ENCODE data around the gene ARID1A. TPM values are rescaled to one million over a fixed set of nuclear protein-coding genes. Genes with fewer than 3 reads are reported as not detected.

ARID1A gene
- total RNA-seq, 1 donor = 22.8 TPM

DNA sequence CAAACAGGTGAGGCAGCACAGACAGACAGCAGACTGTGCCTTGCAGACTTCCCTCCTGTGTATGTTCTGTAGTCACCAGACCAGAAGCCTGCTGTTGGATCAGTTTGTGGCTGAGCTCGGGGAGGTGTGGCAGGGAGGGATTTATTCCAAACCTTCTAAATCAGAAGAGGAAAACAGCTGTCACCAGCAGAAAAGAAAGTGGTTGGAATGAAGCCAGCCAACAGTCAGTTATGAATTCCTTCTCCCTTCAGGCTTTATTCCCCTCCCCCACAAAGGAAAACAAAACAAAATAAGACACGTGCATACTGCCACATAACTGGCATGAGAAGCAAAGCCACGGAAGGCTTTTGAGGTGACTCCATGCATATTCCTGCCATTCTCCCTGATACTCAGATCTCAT lies 72.9 kb downstream of the ARID1A start:
- TF ChIP-seq, protein P1, sequence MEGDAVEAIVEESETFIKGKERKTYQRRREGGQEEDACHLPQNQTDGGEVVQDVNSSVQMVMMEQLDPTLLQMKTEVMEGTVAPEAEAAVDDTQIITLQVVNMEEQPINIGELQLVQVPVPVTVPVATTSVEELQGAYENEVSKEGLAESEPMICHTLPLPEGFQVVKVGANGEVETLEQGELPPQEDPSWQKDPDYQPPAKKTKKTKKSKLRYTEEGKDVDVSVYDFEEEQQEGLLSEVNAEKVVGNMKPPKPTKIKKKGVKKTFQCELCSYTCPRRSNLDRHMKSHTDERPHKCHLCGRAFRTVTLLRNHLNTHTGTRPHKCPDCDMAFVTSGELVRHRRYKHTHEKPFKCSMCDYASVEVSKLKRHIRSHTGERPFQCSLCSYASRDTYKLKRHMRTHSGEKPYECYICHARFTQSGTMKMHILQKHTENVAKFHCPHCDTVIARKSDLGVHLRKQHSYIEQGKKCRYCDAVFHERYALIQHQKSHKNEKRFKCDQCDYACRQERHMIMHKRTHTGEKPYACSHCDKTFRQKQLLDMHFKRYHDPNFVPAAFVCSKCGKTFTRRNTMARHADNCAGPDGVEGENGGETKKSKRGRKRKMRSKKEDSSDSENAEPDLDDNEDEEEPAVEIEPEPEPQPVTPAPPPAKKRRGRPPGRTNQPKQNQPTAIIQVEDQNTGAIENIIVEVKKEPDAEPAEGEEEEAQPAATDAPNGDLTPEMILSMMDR (IDR thresholded peaks at IDR 0.05; ENCODE audit: extremely low read depth, low read depth, low read length) = no peak
- peaks cover 25% of the 10 kb centered on the region for H4K20me1 ChIP-seq (ENCODE audit: insufficient read depth, low read length)
- H3K4me1 ChIP-seq (ENCODE audit: insufficient read depth, low read length) = peaks cover 55% of the 10 kb centered on the region
- H2AFZ ChIP-seq (ENCODE audit: low read length) = no peak overlapping the region
- no peaks in the 10 kb centered on the region for H3K9me3 ChIP-seq (ENCODE audit: low read depth, low read length)
- peaks cover 28% of the 10 kb centered on the region for H3K79me2 ChIP-seq (ENCODE audit: insufficient read depth, low read length)
- no peaks in the 10 kb centered on the region for H3K27me3 ChIP-seq (ENCODE audit: insufficient read depth, low read length)
- peak overlapping the region; percentile 49 for H3K27ac ChIP-seq (ENCODE audit: low read depth, low read length)
- H3K36me3 ChIP-seq (ENCODE audit: insufficient read depth, low read length) = peaks cover 75% of the 10 kb centered on the region
- no peak overlapping the region for H3K4me3 ChIP-seq (ENCODE audit: insufficient read depth, low read length)
- DNase-seq (ENCODE audit: insufficient read length, low spot score, missing footprints) = peak; percentile 73
- H3K4me2 ChIP-seq (ENCODE audit: insufficient read depth, low read length) = no peak overlapping the region

DNA sequence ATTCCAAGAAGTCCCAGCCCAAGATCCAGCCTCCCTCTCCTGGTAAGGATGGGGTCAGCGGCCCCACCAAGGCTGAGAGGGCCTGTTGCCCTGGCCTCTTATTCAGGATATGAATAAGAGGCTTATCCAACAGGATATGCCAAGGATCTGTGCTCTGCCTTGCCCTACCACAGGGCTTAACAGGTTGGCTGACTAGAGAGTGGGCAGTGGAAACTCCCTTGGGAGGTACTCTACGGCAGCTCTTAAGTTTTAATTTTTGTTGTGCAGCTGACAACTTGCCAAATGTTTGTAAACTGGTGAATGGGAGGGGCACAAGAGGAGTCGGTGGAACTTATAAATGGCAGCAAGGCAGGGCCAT lies 75.4 kb downstream of the ARID1A start:
- Histone ChIP-seq H3K4me3 (ENCODE audit: insufficient read depth, low read length) (peak overlapping the region; percentile 15), H3K79me2 (ENCODE audit: insufficient read depth, low read length) (peaks cover 37% of the 10 kb centered on the region), H3K9me3 (ENCODE audit: low read depth, low read length) (no peaks in the 10 kb centered on the region), H2AFZ (ENCODE audit: low read length) (no peak overlapping the region), H3K36me3 (ENCODE audit: insufficient read depth, low read length) (peaks cover 83% of the 10 kb centered on the region), H3K4me1 (ENCODE audit: insufficient read depth, low read length) (peaks cover 55% of the 10 kb centered on the region), H3K4me2 (ENCODE audit: insufficient read depth, low read length) (peak overlapping the region; percentile 56), H4K20me1 (ENCODE audit: insufficient read depth, low read length) (peaks cover 22% of the 10 kb centered on the region), H3K27ac (ENCODE audit: low read depth, low read length) (peak overlapping the region; percentile 94), H3K27me3 (ENCODE audit: insufficient read depth, low read length) (no peaks in the 10 kb centered on the region)
- no peak for DNase-seq (ENCODE audit: insufficient read length, low spot score, missing footprints)
- TF ChIP-seq, protein P1 (IDR thresholded peaks at IDR 0.05; ENCODE audit: extremely low read depth, low read depth, low read length) = no peak

DNA sequence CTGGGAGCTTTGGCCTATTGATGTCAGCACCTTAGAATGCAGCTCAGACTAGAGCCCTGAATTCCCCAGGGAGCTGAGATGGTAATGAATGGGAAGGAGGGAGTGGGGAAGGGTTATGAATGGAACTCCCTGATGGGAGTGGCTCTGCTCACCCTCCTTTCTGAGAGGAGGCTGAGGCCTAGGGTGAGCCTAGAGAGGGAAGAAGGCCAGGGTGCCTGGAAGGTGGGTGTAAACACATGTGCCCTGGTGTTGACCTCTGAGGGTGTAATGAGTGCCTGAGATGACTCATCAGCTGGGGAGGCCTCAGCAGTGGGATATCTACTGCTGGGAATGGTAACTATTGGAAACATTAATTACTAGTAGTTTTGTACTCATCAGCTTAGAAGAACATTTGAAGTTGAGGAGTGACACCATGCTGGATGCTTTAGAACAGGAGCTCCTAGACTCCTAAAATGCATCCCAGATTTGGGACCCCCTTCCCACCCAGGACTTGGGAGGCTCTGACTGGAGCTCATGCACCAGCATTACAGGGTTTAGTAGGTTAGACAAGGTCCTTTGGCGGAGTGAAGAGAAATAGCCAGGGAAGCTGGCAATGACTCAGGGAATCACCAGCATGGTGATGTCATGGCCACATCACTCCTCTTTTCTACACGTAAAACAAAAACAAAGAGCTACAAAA lies 76.0 kb downstream of the ARID1A start:
- TF ChIP-seq, protein P1 (IDR thresholded peaks at IDR 0.05; ENCODE audit: extremely low read depth, low read depth, low read length) = no peak
- Histone ChIP-seq H3K79me2 (ENCODE audit: insufficient read depth, low read length) (peaks cover 34% of the 10 kb centered on the region), H2AFZ (ENCODE audit: low read length) (no peak overlapping the region), H3K4me3 (ENCODE audit: insufficient read depth, low read length) (no peak overlapping the region), H3K27me3 (ENCODE audit: insufficient read depth, low read length) (no peaks in the 10 kb centered on the region), H3K4me1 (ENCODE audit: insufficient read depth, low read length) (peaks cover 55% of the 10 kb centered on the region), H3K27ac (ENCODE audit: low read depth, low read length) (peak overlapping the region; percentile 94), H3K4me2 (ENCODE audit: insufficient read depth, low read length) (peak overlapping the region; percentile 56), H3K9me3 (ENCODE audit: low read depth, low read length) (no peaks in the 10 kb centered on the region), H4K20me1 (ENCODE audit: insufficient read depth, low read length) (peaks cover 22% of the 10 kb centered on the region), H3K36me3 (ENCODE audit: insufficient read depth, low read length) (peaks cover 83% of the 10 kb centered on the region)
- peak; percentile 88 for DNase-seq (ENCODE audit: insufficient read length, low spot score, missing footprints)

DNA sequence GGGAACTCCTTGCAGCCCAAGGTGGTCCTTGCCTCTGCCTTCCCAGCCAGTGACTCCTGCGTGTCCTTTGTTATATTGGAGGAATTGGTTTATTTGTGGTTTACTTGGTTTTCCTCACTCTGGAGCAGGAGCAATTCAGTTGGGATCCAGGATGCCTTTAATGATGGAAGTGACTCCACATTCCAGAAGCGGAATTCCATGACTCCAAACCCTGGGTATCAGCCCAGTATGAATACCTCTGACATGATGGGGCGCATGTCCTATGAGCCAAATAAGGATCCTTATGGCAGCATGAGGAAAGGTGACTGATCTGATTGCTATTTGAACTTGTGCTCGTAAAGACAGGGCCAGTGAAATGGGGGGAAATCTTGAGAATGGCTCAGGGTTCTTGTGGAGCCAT lies 76.9 kb downstream of the ARID1A start:
- Histone ChIP-seq H4K20me1 (ENCODE audit: insufficient read depth, low read length) (peaks cover 20% of the 10 kb centered on the region), H3K27me3 (ENCODE audit: insufficient read depth, low read length) (no peaks in the 10 kb centered on the region), H3K36me3 (ENCODE audit: insufficient read depth, low read length) (peaks cover 83% of the 10 kb centered on the region), H3K4me2 (ENCODE audit: insufficient read depth, low read length) (peak overlapping the region; percentile 56), H3K9me3 (ENCODE audit: low read depth, low read length) (no peaks in the 10 kb centered on the region), H2AFZ (ENCODE audit: low read length) (no peak overlapping the region), H3K27ac (ENCODE audit: low read depth, low read length) (peak overlapping the region; percentile 94), H3K4me3 (ENCODE audit: insufficient read depth, low read length) (peak overlapping the region; percentile 3), H3K4me1 (ENCODE audit: insufficient read depth, low read length) (peaks cover 48% of the 10 kb centered on the region), H3K79me2 (ENCODE audit: insufficient read depth, low read length) (peaks cover 30% of the 10 kb centered on the region)
- TF ChIP-seq, protein P1 (IDR thresholded peaks at IDR 0.05; ENCODE audit: extremely low read depth, low read depth, low read length) = no peak
- peak; percentile 97 for DNase-seq (ENCODE audit: insufficient read length, low spot score, missing footprints)

Data from osteoblast (primary cell).